ENCODE data around the gene NAALADL2.

- TF ChIP-seq, protein P1, sequence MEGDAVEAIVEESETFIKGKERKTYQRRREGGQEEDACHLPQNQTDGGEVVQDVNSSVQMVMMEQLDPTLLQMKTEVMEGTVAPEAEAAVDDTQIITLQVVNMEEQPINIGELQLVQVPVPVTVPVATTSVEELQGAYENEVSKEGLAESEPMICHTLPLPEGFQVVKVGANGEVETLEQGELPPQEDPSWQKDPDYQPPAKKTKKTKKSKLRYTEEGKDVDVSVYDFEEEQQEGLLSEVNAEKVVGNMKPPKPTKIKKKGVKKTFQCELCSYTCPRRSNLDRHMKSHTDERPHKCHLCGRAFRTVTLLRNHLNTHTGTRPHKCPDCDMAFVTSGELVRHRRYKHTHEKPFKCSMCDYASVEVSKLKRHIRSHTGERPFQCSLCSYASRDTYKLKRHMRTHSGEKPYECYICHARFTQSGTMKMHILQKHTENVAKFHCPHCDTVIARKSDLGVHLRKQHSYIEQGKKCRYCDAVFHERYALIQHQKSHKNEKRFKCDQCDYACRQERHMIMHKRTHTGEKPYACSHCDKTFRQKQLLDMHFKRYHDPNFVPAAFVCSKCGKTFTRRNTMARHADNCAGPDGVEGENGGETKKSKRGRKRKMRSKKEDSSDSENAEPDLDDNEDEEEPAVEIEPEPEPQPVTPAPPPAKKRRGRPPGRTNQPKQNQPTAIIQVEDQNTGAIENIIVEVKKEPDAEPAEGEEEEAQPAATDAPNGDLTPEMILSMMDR (conservative IDR thresholded peaks at IDR 0.05; ENCODE audit: low read depth, low read length): no peak
- TF ChIP-seq NFE2L2 (IDR thresholded peaks at IDR 0.05; ENCODE audit: low read depth, low read length) (no peak), POLR2A (IDR thresholded peaks at IDR 0.05; ENCODE audit: low read depth, low read length) (no peak), RAD21 (IDR thresholded peaks at IDR 0.05; ENCODE audit: low read length) (no peak), SMC3 (IDR thresholded peaks at IDR 0.05; ENCODE audit: low read depth, low read length) (no peak), BHLHE40 (IDR thresholded peaks at IDR 0.05; ENCODE audit: low read depth, low read length) (no peak), MAFK (IDR thresholded peaks at IDR 0.05; ENCODE audit: low read depth, low read length) (no peak)
Observed at GRCh38 chr3:175107231-175107630, 248.1 kb downstream of the NAALADL2 start.

All from IMR-90 (cell line).